SK-MEL-5 (cell line): ENCODE data around the gene RBMX2. TPM values are rescaled to one million over a fixed set of nuclear protein-coding genes. Genes with fewer than 3 reads are reported as not detected.
A peak's percentile ranks its signal among the peaks of the same experiment; 100 is the strongest.
"Not testable (repeated sequence)": the region's sequence is repeated elsewhere in the genome, so short reads cannot be mapped to it uniquely, and the experiment has no call there.

Source experiments
- DNase-seq: peaks from one replicate; pipeline ENCODE4 v3.0.0-alpha.2; 2016; ENCODE audit warnings: low read depth, low spot score
- in situ Hi-C: cut with HindIII; loops from 2 replicates; pipeline ENCODE4 v1.10.0; 2016; ENCODE audit warnings: low sequenced_read_pairs, high pct_unique_total_duplicates, low pct_unique_long_range_greater_than_20kb
- polyA plus RNA-seq, 2 experiments: library from polyadenylated mRNA; depleted of rRNA; stranded (reverse); fragments of >200 nt; gene quantifications; 2 replicates each; pipeline ENCODE4 v1.2.3, GENCODE V29; 2015
- total RNA-seq: library from RNA; depleted of rRNA; stranded (reverse); fragments of >200 nt; shearing (Covaris generic); gene quantifications from 2 replicates; pipeline ENCODE4 v1.2.3, GENCODE V29; 2014; rRNA removed

Gene RBMX2
- 39.0 and 40.1 TPM in 2 replicates for total RNA-seq
- polyA plus RNA-seq (2015; cell fraction: cytosol; rRNA removed) = 19.5 and 25.1 TPM in 2 replicates
- 17.9 and 29.6 TPM in 2 replicates for polyA plus RNA-seq (2015; cell fraction: nucleus; rRNA removed)

GRCh38 chrX:130401415-130402207 lies at the start of gene RBMX2:
TSS of gene RBMX2 (plus strand) at chrX:130401987. CDS start at chrX:130402033, 46 bp downstream.
- in situ Hi-C loops = no loop called here
- DNase-seq = peak; percentile 69

- DNase-seq, in situ Hi-C loops: not testable (repeated sequence)
These were observed 49.7 kb upstream of the RBMX2 start for GRCh38 chrX:130352050-130352449.

GRCh38 chrX:130376077-130376476 lies 25.7 kb upstream of the RBMX2 start:
- in situ Hi-C loops = no loop called here
- DNase-seq = no peak

- DNase-seq = peak; percentile 66
- in situ Hi-C loops = no loop called here
These were observed 23.6 kb upstream of the RBMX2 start for GRCh38 chrX:130378024-130378669.

- DNase-seq = no peak
- in situ Hi-C loops = no loop called here
These were observed 16.3 kb upstream of the RBMX2 start, which contains the start of gene GPR119 for GRCh38 chrX:130385520-130385919. TSS of gene GPR119 (minus strand) at chrX:130385674. CDS start at chrX:130385447, 227 bp downstream.

- in situ Hi-C loops = no loop called here
- DNase-seq = no peak
These were observed 15.4 kb upstream of the RBMX2 start for GRCh38 chrX:130386408-130386808.

- in situ Hi-C loops = no loop called here
- peak; percentile 70 for DNase-seq
These were observed 8.2 kb upstream of the RBMX2 start for GRCh38 chrX:130393451-130394074.

GRCh38 chrX:130395341-130395740 lies 6.4 kb upstream of the RBMX2 start:
- in situ Hi-C loops = no loop called here
- DNase-seq = no peak

GRCh38 chrX:130402208-130402684 lies 459 bp downstream of the RBMX2 start:
- in situ Hi-C loops = no loop called here
- no peak for DNase-seq

- in situ Hi-C loops = no loop called here
- DNase-seq = no peak
These were observed 11.6 kb downstream of the RBMX2 start for GRCh38 chrX:130413415-130413814.

- in situ Hi-C loops = no loop called here
- DNase-seq = no peak
These were observed 13.0 kb downstream of the RBMX2 start for GRCh38 chrX:130414800-130415199.

GRCh38 chrX:130415201-130415600 lies 13.4 kb downstream of the RBMX2 start:
- in situ Hi-C loops = no loop called here
- no peak for DNase-seq

GRCh38 chrX:130416785-130417184 lies 15.0 kb downstream of the RBMX2 start:
- no peak for DNase-seq
- in situ Hi-C loops = no loop called here

- in situ Hi-C loops = no loop called here
These were observed 16.3 kb downstream of the RBMX2 start for GRCh38 chrX:130418066-130418465.

GRCh38 chrX:130418740-130419139 lies 17.0 kb downstream of the RBMX2 start:
- DNase-seq = no peak
- in situ Hi-C loops = no loop called here

More at GRCh38 chrX:130418066-130418465, 16.3 kb downstream of the RBMX2 start:
- no peak for DNase-seq

- no peak for DNase-seq
- in situ Hi-C loops = no loop called here
These were observed 17.5 kb downstream of the RBMX2 start for GRCh38 chrX:130419263-130419662.

- in situ Hi-C loops = no loop called here
- DNase-seq = no peak
These were observed 24.7 kb downstream of the RBMX2 start for GRCh38 chrX:130426531-130426930.

- DNase-seq, in situ Hi-C loops: not testable (repeated sequence)
These were observed 27.4 kb downstream of the RBMX2 start for GRCh38 chrX:130429236-130429635.
